GM15510 (cell line): Measurements from ENCODE around the gene SYPL1.

Experiments used
- POLR2A ChIP-seq: IDR thresholded peaks from 3 replicates; pipeline ENCODE4 v1.6.1; 2011; ENCODE audit warnings: borderline replicate concordance; ENCODE audit not compliant: insufficient read length; ENCODE audit errors: extremely low read depth

Gene SYPL1

DNA sequence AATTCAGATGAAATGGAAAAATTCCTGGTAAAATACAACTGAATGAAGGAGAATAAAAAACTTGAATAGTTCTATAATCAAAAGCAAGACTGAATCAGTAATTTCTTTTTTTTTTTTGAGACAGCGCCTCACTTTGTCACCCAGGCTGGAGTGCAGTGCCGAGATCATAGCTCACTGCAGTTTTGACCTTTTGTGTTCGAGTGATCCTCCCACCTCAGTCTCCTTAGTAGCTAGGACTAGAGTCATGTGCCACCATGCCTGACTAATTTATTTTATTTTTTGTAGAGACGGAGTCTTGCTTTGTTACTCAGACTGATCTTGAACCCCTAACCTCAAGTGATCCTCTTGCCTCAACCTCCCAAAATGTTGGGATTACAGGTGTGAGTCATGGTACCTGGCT is 26.1 kb downstream of the SYPL1 start:
- no peak for TF ChIP-seq POLR2A

DNA sequence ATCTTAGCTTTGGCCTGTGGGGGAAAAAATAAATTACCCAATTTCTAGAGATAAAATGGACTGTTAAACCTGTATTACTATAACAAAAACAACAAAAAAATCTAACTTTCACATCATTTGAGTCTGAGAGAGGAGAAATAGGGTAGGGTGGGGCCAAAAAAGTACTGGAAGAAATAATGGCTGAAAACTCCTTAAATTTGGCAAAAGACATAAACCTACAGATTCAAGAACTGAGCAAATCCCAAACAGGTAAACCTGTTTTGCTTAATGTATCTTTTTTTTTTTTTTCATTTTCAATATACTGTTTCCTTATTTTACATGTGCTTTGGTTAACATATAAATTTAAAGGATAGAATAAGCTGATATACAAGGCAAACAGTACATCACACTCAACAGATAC is 27.1 kb downstream of the SYPL1 start:
- no peak for TF ChIP-seq POLR2A

DNA sequence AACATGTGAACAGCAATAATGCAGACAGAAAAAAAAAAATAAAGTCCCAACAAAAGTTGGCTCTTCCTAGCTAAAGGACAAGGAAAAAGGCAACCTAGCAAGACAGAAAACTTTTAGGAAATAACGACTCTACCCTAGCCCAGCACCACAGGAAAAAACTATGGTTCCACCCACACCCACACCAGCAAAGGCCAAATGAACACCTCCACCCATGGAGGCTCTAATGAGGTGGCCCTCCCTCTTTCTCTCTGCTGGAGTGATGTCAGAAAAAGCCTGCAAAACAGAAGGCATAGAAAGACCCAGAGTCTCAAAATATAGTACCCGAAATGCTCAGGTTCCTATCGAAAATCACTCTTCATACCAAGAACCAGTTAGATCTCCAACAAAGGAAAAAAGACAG is 28.4 kb downstream of the SYPL1 start:
- no peak for TF ChIP-seq POLR2A

DNA sequence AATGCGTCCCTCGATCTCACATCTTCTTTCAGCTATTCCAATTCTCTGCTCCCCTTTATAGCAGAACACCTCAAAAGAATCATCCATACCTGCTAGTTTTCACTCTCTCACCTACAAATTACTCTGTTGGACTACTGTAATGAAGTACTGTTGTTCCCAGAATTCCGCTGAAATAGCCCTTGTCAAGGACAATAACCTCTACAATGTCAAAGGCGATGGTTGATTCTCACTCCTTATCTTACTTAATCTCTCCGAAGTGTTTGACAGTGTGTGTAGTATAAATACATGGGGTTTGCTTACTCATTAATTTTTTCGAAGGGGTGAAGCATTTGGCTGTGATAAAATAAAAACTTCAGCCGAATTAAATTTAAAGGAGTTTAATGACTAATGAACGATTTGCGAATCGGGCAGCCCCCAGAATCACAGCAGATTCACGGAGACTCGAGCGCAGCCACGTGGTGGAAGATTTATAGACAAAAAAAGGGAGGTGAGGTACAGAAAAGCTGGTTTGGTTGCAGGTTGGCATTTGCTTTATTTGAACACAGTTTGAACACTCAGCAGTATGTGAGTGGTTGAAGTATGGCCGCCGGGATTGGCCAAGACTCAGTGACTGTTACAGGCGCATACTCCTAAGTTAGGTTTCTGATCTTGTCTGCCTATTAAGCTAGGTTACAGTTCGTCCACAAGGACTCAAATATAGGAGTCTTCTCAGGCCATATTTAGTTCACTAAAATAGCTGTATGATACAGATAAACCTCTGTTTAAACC is 29.8 kb downstream of the SYPL1 start:
- TF ChIP-seq POLR2A = no peak

DNA sequence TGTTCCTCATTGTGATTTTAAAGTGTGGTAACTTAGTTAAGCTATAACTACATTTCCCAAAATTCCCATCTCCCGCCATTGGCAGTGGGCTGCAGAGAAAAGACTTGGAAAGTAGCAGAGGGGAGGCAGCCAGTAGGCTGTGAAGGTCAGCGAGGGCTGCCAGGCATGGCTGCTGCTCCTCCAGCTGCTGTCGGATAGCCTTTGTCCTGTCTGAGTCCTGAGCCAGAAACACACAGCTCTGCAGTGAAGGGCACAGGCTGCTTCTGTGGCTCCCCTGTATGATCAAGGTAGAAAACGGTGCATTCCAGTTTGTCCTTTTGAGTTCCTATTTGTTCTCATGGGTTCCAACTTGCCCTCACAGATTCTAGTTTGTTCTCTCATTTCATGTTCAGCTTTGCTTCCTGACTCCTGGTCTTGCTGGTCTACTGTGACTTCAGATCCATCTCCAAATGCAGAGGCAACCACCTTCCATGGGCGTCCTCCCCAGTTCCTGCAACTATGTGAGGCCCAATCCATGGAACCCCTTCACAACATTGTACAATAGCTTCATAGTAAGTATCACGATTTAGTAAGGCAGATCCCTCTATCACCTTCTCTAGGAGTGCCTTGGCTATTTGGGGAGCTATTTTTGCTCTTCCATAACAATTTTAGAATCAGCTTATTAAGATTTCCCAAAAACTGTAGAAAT is 31.7 kb downstream of the SYPL1 start:
- no peak for TF ChIP-seq POLR2A

DNA sequence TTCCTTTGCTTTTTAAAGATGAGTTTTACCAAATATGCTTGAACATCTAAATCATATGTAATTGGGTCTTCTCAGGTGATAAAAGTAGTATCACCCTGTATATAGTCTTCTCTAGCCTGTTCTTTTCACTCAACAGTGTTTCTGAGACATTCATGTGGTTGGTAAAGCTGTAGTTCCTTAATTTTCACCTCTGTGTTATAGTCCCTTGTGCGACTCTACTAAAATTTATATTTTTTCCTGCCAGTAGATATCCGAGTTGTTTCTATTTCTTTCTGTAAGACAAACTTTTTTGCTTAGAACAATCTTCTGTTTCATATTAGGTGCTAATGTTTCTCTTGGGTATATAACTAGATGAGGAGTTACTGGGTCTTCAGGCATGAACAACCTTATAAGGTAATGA is 35.6 kb downstream of the SYPL1 start:
- TF ChIP-seq POLR2A = no peak

DNA sequence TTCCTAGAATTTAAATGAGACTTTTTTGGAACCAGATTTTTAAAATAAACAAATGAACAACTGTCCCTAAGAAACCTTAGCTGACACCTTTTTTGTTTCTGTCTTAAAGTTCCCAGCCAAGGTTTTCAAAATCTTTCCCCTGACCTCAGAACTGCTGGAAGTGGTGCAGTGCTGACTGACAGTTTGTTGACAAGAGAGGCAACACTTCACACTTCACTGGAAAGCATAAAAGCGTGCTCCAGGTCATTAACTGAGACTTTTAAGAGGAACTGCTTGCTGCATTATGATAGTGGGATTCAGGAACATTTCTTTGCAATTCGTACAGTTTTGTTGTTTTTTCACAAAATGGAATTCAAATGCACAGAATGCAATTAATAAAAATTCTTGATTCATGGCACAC is 36.2 kb downstream of the SYPL1 start:
- no peak for TF ChIP-seq POLR2A

DNA sequence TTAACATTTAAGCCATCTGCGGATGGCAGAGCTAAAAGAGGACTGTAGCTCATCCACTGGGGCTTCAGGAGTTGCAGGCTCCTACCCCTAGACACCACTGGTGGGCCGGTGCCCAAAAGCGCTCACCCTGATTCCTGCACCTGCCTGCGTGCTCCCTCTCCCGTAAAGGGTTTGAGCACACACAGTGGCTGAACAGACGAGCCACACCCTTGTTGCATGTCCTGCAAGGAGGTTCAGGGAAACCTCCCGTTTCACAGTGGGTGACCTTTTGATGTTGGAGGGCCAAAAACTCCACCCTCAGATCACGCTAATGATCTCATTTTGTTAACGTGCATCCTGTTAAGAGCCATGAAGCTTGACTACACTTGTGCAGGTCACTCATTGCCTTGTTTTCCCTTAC is 37.9 kb downstream of the SYPL1 start:
- no peak for TF ChIP-seq POLR2A

DNA sequence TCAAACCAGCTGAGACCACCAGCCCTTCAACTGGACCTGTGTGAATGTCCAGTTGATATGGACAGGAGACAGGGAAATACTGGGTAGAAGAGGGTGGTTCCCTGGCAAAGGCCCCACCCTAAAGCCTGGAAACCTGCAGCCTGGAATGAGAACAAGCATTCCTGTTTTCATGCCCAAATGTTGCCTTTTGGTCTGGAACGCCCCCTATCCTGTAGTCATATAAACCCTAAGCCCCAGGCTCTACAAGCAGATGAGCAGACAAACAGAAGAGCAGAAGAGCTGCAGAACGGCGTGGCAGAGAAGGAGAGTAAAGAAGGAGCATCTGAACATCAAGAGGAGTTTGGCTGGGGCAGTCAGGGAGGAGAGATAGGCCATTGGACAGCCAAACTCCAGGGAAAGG is 38.4 kb downstream of the SYPL1 start:
- no peak for TF ChIP-seq POLR2A

DNA sequence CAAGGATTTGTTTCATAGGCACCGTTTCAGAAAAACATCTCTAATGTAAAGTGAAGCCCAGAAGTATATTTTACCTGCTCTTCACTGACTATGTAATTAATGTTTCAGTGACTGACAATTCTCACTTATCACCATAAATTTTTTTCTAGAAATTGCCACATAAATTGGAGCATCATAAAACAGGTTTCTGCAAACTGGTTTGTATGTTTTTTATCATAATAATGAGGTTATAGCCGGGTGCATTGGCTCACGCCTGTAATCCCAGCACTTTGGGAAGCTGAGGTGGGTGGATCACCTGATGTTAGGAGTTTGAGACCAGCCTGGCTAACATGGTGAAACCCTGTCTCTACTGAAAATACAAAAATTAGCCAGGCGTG is 39.4 kb downstream of the SYPL1 start:
- no peak for TF ChIP-seq POLR2A

DNA sequence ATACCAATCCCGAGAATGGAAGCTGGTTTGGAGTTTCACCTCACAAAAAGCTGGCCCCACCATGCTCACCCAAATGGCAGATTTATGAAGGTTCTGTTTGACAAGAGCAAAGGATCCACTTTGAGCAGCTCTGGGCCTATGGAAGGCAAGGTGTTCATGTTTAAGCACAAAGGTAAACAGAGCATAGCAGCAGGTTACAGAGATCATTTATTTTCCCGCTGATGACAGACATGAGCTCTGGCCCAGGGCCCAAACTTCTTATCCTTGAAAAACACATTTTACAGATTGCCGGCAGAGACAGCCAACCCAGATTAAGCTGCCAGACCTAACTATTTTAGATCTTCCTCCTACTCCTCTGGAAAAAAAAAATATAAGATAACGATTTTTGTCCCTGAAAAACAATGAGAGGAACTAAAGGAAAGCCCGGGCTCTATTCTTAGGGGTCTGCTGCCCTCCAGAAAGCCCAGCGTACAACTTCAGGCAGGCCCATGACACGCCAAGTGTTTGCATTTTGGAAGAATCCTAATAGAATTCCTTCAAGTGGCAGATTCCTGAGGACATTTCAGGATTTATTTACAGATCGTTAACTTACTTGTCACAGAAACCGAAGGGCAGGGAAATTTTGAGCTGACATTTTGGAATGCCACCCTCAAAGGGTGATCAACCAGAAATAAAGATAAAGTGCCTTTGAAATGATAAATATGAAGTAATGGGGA is 40.0 kb downstream of the SYPL1 start:
- TF ChIP-seq POLR2A = no peak

DNA sequence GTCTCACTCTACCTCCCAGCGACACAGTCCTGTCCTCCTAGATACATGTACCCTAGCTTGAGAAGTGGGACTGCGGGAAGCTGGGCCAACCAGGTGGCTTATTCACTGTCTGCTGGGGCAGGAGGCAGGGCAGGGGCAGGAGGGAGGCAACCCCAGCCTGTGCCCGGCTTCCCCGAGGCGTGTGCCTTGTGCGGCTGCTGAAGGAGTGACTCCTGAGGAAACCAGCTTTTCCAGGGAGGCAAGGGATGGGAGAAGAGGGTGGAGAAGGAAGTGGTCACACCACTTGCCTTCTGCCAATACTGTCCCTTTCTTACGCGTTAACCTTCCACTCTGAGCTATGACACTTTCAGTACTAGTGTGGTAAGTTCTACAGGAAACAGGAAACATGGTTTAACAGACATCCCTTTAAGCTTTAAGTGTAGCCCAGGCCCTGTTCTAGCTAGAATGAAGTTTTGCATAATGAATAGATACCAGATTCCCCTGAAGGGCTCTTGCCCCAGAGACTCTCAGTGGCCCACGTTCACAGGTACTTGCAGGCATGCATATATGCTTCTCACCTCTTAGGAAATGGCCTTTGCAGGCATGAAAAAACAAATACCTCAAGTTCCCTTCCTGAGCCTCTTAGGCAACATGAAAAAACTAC is 40.6 kb downstream of the SYPL1 start:
- TF ChIP-seq POLR2A = peak; percentile 27

DNA sequence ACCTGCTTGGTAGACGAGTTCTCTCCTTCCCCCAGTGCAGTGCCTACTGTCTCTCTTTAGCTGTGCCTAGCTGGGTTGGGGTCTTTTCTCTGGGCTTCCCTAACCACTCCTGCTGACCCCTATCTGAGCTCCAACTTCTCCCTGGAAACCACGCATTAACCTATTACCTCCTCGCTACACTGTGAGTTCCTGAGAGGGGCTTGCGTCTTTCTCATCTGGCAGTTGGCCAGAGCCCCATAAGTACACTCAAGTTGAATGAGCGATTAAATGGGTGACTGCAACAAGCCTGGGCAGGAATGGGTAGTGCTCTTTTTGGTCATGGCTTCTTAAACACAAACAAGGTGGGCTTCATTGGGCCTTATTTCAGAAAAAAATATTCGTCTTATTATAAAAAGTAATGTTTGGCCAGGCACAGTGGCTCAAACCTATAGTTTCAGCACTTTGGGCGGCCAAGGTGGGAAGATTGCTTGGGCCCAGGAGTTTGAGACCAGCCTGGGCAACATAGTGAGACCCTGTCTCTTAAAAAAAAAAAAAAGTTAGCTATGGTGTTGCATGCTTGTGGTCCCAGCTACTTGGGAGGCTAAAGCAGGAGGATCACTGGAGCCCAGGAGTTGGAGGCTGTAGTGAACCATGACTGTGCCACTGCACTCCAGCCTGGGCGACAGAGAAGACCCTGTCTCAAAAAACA is 41.4 kb downstream of the SYPL1 start:
- no peak for TF ChIP-seq POLR2A

DNA sequence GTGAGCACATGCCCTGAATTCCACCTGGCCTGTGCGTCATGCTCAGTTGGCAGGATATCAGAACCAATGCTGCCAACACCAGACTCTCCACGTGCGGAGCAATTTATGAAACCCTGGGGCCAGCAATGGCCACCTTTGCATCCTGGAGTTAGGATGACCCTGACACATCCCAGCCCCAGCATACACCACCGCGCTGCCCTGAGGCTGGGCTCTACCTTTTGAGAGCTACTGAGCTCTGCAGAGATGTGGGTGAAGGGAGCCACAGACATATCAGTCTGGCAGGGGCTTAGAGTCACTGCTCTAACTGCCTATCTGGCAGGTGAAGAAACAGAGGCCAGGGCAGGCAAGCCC is 41.9 kb downstream of the SYPL1 start:
- no peak for TF ChIP-seq POLR2A
